DMS 273 (cell line): ENCODE results near the gene WNT3A.

Experiments
- DNase-seq: peaks from one replicate; lab custom pipeline; 2025; ENCODE audit not compliant: unreplicated experiment; lab: John Stamatoyannopoulos, UW

Gene WNT3A

DNA sequence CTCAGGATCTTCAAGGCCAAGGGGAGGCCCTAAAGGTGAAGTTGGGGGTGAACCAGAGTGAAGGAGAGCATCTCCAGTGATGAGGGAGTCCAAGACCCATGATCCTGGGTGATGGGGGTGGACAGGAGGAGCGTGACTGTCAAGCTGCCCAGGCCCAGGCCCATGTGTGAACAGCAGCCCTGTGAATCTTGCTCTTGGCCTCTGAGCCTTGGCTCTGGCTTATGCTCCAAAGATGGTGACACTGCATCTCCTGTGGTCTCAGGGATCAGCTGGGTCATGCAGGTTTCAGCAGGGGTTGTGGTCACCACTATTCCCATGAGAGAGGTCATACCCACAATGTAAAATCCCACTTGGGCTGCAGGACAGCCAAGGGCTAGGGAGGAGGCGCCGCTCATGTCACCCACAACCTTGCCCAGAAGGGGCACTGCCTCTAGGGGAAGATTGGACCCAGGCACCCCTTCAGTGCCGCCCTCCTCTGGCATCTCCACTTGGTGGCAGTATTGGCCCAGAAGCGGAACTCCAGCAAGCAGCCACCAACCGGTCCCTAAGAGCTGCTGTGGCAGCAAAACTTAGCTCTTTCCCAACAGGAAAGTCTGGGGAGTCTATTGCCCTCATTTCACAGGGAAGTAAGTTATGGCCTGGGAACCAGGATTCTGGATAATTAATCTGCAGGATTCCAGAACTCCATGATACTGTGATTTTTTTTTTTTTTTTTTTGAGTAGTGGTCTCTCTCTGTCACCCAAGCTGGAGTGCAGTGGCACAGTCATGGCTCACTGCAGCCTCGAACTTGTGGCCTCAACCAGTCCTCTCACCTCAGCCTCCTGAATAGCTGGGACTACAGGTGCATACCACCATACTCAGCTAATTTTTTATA lies 7.5 kb upstream of the WNT3A start:
- peak; percentile 90 for DNase-seq

DNA sequence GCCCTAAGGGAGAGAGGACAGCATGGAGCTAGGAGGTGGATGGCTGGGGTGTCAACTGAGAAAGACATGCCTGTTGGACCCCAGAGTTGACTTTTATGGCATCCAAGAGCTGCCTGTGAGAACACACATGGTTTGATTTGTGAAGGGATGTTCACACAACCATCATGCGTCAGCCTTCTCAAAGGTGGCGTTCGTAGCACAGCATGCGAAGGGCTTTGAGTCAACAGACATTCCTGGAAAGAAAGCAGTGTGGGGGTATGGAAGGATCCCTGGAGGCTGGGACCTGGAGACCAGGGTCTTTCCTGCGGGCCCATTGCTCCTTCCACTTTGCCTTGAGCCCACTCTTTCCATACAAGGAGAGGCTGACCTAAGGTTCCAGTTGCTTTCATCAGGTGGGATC lies 6.4 kb upstream of the WNT3A start:
- DNase-seq: no peak

- DNase-seq: no peak
Observed at GRCh38 chr1:228000836-228001563, 5.8 kb upstream of the WNT3A start.

- no peak for DNase-seq
Observed at GRCh38 chr1:228001738-228002535, 4.9 kb upstream of the WNT3A start.

GRCh38 chr1:228002792-228003191 lies 4.0 kb upstream of the WNT3A start:
- DNase-seq: no peak

DNA sequence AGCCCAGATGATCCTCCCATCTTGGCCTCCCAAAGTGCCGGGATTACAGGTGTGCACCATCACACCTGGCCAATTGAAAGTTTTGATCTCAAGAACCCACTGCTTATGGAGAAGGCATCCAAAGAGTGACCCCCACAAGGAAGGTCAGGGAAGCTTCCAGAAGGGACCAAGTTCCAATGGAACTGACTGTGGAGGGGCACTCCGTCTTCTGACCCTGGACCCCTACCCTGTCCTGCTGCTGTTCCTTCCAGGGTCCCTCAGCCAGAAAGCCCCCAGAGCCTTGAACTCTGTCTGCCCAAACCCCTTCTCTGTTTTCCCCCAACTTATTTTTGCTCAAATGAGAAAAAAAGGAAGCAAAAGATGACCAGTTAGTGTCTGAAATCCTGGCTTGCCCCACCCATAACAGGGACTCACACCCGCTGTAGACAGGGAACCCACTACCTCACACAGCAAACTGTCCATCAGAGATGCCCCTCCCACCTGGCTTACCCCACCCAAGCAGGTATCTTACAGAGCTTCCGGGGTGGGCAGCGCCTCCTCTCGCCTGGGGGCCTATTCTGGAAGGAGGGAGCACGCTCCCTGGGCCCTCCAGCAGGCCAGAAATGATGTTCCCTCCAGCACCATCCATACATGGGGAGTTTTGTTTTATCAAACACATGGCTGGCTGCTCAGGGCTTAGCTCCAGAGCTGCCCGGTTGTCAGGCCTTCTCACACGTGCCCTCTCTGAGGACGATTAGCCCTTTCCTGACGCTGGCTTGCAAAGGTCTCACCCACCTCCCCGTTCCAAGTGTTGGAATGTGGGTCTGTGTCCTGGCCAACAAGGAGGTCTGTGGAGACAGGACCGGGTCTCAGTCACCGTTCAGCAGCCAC lies 3.1 kb upstream of the WNT3A start:
- DNase-seq: no peak

- peak; percentile 59 for DNase-seq
Observed at GRCh38 chr1:228004331-228004855, 2.4 kb upstream of the WNT3A start.

DNA sequence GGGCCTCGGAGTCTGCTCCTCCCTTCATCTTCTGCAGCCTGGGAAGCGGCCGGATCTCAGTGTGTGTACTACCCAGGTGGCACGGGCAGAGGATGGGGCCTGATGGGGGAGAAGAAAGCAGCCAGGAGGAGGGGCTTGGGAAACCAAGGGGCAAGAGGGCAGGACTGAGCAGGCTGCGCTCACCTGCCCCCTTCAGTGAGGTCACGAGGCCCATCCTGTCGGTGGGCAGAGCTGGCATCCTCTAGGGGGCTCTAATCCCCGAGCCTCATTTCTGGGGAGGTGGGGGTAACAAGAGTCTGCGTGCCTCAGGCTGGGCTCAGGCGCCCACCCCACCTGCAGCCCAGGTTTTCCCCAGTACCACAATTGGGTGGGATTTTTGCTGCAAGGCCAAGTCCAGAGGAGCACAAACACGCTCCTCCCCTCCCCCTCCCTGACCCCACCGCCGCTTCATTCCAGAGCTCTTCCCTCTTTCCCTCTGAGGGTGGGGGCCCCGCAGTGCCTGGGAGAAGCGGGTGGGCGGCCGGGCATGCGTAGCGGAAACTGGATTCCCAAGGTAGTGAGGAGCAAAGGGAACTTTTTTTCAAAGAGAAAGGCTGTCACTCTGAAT lies 1.8 kb upstream of the WNT3A start:
- DNase-seq: no peak

GRCh38 chr1:228005511-228006033 lies 1.2 kb upstream of the WNT3A start:
- peak; percentile 38 for DNase-seq

GRCh38 chr1:228006034-228006785 lies 588 bp upstream of the WNT3A start:
- DNase-seq: peak; percentile 57

DNA sequence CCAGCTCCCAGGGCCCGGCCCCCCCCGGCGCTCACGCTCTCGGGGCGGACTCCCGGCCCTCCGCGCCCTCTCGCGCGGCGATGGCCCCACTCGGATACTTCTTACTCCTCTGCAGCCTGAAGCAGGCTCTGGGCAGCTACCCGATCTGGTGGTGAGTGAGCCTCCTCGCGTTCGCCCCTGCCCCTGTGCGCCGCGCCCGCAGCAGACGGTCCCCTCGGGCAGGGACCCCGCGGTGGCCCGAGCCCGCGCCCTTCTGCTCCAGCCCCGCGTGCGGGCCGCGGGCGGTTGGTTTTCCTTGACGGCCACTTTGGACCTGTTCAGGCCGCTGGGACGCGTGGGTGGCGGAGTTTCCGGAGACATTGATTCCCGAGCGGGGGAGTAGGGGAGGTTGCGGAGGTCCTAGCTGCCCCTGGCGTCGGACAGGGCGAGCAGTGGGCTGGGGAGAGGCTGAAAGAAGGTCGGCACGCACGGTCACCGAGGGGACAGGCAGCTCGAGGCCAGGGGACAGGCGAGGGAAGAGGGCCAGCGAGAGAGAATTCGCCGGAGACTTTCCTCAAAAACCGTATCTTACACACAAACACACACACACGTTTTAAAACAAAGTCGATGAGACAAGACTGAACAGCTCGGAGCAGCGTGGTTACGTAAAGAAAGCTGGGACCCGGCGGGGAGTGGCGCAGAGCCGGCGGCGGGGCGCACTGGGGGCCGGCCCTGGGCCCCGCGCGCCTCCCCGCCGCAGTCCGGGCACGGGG lies 427 bp downstream of the WNT3A start:
- DNase-seq: peak; percentile 52

DNA sequence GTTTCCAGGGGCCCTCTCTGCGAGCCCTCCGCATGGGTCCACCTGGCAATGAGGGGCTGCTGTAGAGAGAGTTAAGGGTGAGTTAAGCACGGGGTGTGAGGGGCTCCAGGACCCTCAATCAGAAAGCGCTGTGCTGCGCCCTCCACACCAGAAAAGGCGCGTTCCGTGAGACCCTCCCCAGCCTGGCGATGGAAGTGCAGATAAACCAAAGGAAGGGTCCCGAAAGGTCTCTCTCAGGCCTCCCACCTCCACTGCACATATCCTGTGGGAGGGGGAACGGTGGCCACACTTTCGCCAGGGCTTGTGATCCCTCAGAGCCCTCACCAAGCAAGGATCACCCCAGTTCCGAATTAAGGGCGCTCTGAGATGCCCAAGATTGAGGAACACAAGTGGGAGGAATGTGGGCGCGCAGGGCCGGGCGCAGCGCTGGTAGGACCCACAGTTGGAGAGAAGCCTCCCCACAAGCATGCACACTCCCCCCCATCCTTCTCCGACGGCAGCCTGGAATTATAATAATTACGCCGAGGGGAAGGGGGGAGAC lies 1.1 kb downstream of the WNT3A start:
- DNase-seq: no peak

DNA sequence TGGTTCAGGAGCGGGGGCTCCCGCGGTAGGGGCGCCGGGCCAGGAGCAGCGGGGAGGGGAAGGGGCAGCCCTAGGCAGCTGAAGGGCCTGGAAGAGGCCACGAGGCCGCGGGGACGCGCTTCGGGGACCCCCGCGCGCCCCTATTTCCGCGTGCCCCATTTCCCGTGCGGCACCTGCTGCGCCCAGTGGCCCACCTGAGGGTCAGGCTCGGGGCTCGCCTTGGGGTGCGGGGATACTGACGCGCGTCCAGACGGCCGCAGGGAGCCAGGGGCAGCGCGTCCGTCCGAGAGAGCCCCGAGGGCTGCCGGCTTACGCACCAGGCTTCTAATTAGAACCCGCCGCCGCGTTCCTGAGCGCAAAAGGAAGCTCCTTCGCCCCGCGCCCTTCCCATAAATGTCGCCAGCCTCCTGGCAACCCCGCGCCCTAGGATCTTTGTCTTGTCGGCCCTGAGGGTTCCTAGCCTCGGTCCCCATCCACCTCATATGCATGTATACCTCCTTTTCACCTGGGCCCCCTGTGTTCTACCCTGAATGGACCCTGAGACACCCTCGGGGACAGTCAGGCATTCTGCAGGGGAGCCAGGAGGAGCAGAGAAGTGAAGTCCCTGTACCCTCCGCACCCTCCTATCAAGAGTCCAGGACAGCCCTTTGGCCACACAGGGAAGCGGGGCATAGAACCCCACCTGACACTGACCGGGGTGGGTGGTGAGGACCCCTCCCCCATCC lies 1.8 kb downstream of the WNT3A start:
- peak; percentile 27 for DNase-seq

- DNase-seq: no peak
Observed at GRCh38 chr1:228009116-228009827, 2.5 kb downstream of the WNT3A start.

DNA sequence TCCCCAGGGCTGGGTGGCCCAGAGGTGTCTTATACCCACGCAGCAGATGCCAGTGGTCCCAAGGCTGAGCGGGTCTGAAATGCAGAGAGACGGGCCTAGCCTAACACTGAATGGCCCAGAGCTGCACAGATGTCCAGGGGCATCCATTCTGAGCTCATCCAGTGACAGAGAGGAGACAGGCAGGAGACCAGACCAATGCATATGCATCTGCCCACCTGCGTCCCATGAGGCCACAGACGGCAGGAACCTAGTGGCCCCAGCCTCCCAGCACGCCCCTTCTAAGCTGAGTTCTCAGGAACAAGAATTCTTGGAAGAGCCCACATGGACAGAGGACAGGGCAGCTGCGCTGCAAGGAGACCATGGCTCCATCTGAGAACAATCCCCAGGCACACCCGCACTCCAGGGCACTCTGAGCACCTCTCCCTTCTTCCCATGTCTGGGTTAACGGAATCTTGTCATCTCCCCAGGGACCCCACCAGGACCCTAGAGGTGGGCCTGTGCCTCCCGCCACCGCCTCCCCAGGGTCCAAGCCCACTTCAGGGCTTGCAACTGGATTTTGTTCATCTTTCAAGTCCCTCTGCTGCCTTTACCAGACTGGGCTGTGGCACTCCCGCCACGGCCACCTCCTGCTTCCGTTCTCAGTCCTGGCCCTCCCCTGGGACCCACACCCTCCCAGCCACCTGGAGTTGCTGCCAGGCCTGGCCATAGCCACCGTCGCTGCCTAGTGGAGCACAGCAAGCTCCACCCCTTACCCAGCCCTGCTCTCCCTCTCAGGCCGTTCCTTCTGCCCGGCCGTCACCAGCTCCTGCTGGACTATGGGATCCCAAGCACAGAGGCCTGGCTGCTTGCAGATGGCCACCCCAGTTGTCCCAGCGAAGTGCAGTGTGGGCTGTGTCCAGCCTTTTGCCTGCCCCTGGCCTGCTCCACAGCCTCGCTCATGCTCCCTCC lies 3.3 kb downstream of the WNT3A start:
- peak; percentile 23 for DNase-seq

DNA sequence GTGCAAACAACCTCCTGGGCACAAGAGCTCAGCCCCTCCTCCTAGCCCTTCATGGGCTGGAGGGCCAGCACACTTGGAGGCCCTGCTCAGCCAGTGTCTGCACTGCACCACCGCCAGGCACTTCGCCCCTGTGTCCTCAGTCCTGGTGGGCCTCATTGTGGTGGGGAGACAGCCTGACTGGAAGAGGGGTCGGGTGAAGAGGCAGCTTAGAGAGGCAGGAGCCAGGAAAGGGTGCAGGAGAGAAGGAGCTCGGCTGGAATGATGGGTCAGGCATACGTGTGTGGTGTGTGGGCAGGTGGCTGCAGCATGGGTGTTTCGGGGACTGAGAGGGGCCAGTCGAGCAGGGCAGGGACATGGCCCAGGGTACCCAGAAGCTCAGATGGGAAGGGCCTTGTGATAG lies 4.1 kb downstream of the WNT3A start:
- DNase-seq: no peak
